Endothelial cell of umbilical vein (primary cell): ENCODE data around the gene PSTPIP1. TPM values are rescaled to one million over a fixed set of nuclear protein-coding genes. Genes with fewer than 3 reads are reported as not detected.
A peak's percentile ranks its signal among the peaks of the same experiment; 100 is the strongest.

ENCODE experiments used
- BruUV-seq: library from RNA; stranded (reverse); fragments of 400-500 nt; replicated peaks from 2 replicates; lab custom pipeline; 2021; lab: Mats Ljungman, UMichigan
- CTCF ChIA-PET: fragments of 300-600, 350-600 bp; sonication (Branson Sonifier 250); formaldehyde crosslinking; loops from one replicate; lab custom pipeline; 2021; ENCODE audit warnings: antibody characterized with exemption, inconsistent platforms; lab: Charles Lee
- POLR2A ChIA-PET: fragments of 300-600, 350-600 bp; sonication (Branson Sonifier 250); formaldehyde crosslinking; loops from one replicate; lab custom pipeline; 2021; ENCODE audit warnings: antibody characterized with exemption, inconsistent platforms; lab: Charles Lee
- DNase-seq: peaks from one replicate; pipeline ENCODE4 v3.0.0-alpha.2; 2011; ENCODE audit warnings: low read depth, low spot score
- FAIRE-seq: peaks from 2 replicates; lab custom pipeline; 2011; peaks lifted over from hg19 to GRCh38; lab: Jason Lieb, UNC
- H2AFZ ChIP-seq: 2 replicates; pipeline ENCODE4 v1.6.0; 2012; ENCODE audit warnings: low read depth, low read length, control low read depth, inconsistent platforms
- H3K27ac ChIP-seq: 2 replicates; pipeline ENCODE4 v1.5.1; 2011; ENCODE audit warnings: low read depth, mild to moderate bottlenecking, control low read depth, low read length, moderate library complexity; ENCODE audit not compliant: insufficient read depth
- H3K27me3 ChIP-seq, 2 experiments: 2 replicates each; pipeline versions ENCODE4 v1.6.0 to v1.6.1; 2011; ENCODE audit warnings: low read length in 2 of 2, mixed read lengths in 1 of 2; ENCODE audit not compliant: control insufficient read depth in 2 of 2, insufficient read depth in 2 of 2
- H3K36me3 ChIP-seq, 2 experiments: 2 replicates in 1 of 2; 3 replicates in 1 of 2; pipeline ENCODE4 v1.5.1; 2011; ENCODE audit warnings: low read length in 2 of 2, mild to moderate bottlenecking in 1 of 2, moderate library complexity in 1 of 2; ENCODE audit not compliant: control insufficient read depth in 2 of 2, insufficient read depth in 2 of 2; ENCODE audit errors: extremely low read depth in 1 of 2
- H3K4me1 ChIP-seq: 3 replicates; pipeline ENCODE4 v1.5.1; 2011; ENCODE audit warnings: mild to moderate bottlenecking, low read length; ENCODE audit not compliant: control insufficient read depth, insufficient read depth; ENCODE audit errors: extremely low read depth
- H3K4me2 ChIP-seq: 2 replicates; pipeline ENCODE4 v1.6.1; 2011; ENCODE audit warnings: low read length, control low read depth, mixed read lengths; ENCODE audit not compliant: insufficient read depth
- H3K4me3 ChIP-seq, 3 experiments: fragments of 200-600 bp in 1 of 3; sonication (generic), shearing (Covaris generic) in 1 of 3; replicated peaks in 1 of 3; 2 replicates each; pipeline ENCODE4 v1.5.1; 2011 to 2016; ENCODE audit warnings: control low read depth in 3 of 3, low read length in 3 of 3, mild to moderate bottlenecking in 2 of 3, inconsistent platforms in 1 of 3, low read depth in 1 of 3, moderate library complexity in 1 of 3; ENCODE audit not compliant: insufficient read depth in 1 of 3
- H3K79me2 ChIP-seq: 2 replicates; pipeline ENCODE4 v1.6.0; 2012; ENCODE audit warnings: low read length, inconsistent platforms; ENCODE audit not compliant: control insufficient read depth, insufficient read depth
- H3K9ac ChIP-seq: replicated peaks from 2 replicates; pipeline ENCODE3; 2011; ENCODE audit warnings: low read length, control low read depth; ENCODE audit not compliant: insufficient read depth; ENCODE audit errors: extremely low read depth
- H3K9me1 ChIP-seq: replicated peaks from 3 replicates; pipeline ENCODE4 v1.6.0; 2011; ENCODE audit warnings: mild to moderate bottlenecking, low read length; ENCODE audit not compliant: control insufficient read depth, insufficient read depth; ENCODE audit errors: extremely low read depth
- H3K9me3 ChIP-seq: replicated peaks from 2 replicates; pipeline ENCODE4 v1.5.1; 2012; ENCODE audit warnings: low read length, inconsistent platforms; ENCODE audit not compliant: control insufficient read depth, insufficient read depth
- H4K20me1 ChIP-seq: replicated peaks from 2 replicates; pipeline ENCODE3; 2011; ENCODE audit warnings: mild to moderate bottlenecking, low read length; ENCODE audit not compliant: control insufficient read depth, insufficient read depth; ENCODE audit errors: extremely low read depth
- CTCF ChIP-seq, 2 donors: IDR thresholded peaks; 1 replicate in 1 of 2; 2 replicates in 1 of 2; pipeline ENCODE4 v1.5.1; 2011; ENCODE audit warnings: low read length in 2 of 2, mild to moderate bottlenecking in 2 of 2, moderate library complexity in 2 of 2, control low read depth in 1 of 2, inconsistent platforms in 1 of 2, low read depth in 1 of 2; ENCODE audit not compliant: insufficient read depth in 1 of 2; ENCODE audit errors: extremely low read depth in 1 of 2
- EZH2 ChIP-seq: IDR thresholded peaks from 2 replicates; pipeline ENCODE4 v1.6.1; 2012; ENCODE audit warnings: borderline replicate concordance, low read depth, mild to moderate bottlenecking, moderate library complexity, low read length, inconsistent platforms; ENCODE audit not compliant: severe bottlenecking
- FOS ChIP-seq: IDR thresholded peaks from 2 replicates; pipeline ENCODE4 v1.6.1; 2011; ENCODE audit warnings: mild to moderate bottlenecking, low read length, moderate library complexity, borderline replicate concordance; ENCODE audit not compliant: insufficient read depth
- GATA2 ChIP-seq: IDR thresholded peaks from 2 replicates; pipeline ENCODE4 v1.7.0; 2011; ENCODE audit warnings: low read depth, mild to moderate bottlenecking, moderate library complexity, mixed read lengths, low read length; ENCODE audit not compliant: insufficient read length, insufficient read depth
- JUN ChIP-seq: IDR thresholded peaks from 2 replicates; pipeline ENCODE4 v1.6.1; 2011; ENCODE audit warnings: borderline replicate concordance, low read depth; ENCODE audit not compliant: insufficient read length, insufficient read depth
- MAX ChIP-seq: IDR thresholded peaks from 2 replicates; pipeline ENCODE4 v1.6.1; 2011; ENCODE audit not compliant: insufficient read depth, insufficient read length
- MYC ChIP-seq: IDR thresholded peaks from one replicate; pipeline ENCODE4 v1.6.1; 2011; ENCODE audit warnings: mild to moderate bottlenecking, low read depth, low read length
- POLR2A ChIP-seq: IDR thresholded peaks from 2 replicates; pipeline ENCODE4 v1.6.1; 2012; ENCODE audit warnings: low read depth, mild to moderate bottlenecking, control low read depth, low read length
- POLR2AphosphoS5 ChIP-seq: IDR thresholded peaks from 2 replicates; pipeline ENCODE4 v1.6.1; 2012; ENCODE audit warnings: low read depth, mild to moderate bottlenecking, control low read depth, low read length, moderate library complexity; ENCODE audit not compliant: insufficient read depth
- dilution Hi-C: fragments of 300-500 bp; cut with MboI; formaldehyde crosslinking; loops from one replicate; pipeline ENCODE4 v1.15.0; 2019; ENCODE audit warnings: low sequenced_read_pairs; ENCODE audit not compliant: extremely low pct_ligation_motif_present
- intact Hi-C: fragments of 100-400 bp; cut with micrococcal nuclease; formaldehyde crosslinking; loops from one replicate; pipeline ENCODE4 v1.10.0; 2022
- polyA plus RNA-seq, 4 experiments: library from polyadenylated mRNA; depleted of rRNA in 3 of 4; stranded (reverse) in 3 of 4; unstranded in 1 of 4; fragments of >200 nt; gene quantifications; 2 replicates each; pipeline versions ENCODE4 v1.2.1 to v1.2.3, GENCODE V29; 2011 to 2012; ENCODE audit warnings: missing spikeins in 1 of 4
- total RNA-seq: library from RNA; stranded (reverse); gene quantifications from 2 replicates; pipeline ENCODE4 v1.2.3, GENCODE V29; 2021

Gene PSTPIP1
- total and polyA plus RNA-seq, 2 donors (not counting 3 experiments of a cell fraction or from before 2014, with no cell fraction given): not detected

- Histone ChIP-seq H3K9ac (no peak overlapping the region), H4K20me1 (peaks cover 3% of the 10 kb centered on the region), H3K27ac (no peak overlapping the region), H3K36me3 (no peaks in the 10 kb centered on the region), H3K27me3 (no peaks in the 10 kb centered on the region), H3K9me3 (no peaks in the 10 kb centered on the region), H2AFZ (no peak overlapping the region), H3K4me2 (no peak overlapping the region), H3K4me3 (no peak overlapping the region), H3K9me1 (no peaks in the 10 kb centered on the region), H3K4me1 (peaks cover 21% of the 10 kb centered on the region), H3K79me2 (peaks cover 72% of the 10 kb centered on the region)
- intact Hi-C loops: no loop called here
- FAIRE-seq (no peak), DNase-seq (peak; percentile 61)
- TF ChIP-seq POLR2AphosphoS5 (no peak), FOS (no peak), GATA2 (no peak), CTCF (IDR thresholded peaks at IDR 0.05; ENCODE audit: extremely low read depth in 1 of 2, insufficient read depth in 1 of 2, low read depth in 1 of 2, low read length in 2 of 2) (no peak), POLR2A (no peak), MAX (no peak), EZH2 (no peak), JUN (no peak), MYC (no peak)
- BruUV-seq: no TSS peak
- ChIA-PET POLR2A (interaction anchor here (1.5 kb wide), 1 partner anchor 11 kb away, joined by 6 read pairs; the partner anchor contains the start of gene TSPAN3), CTCF (interaction anchor here (1.1 to 4.1 kb wide), 10 partner anchors 9 to 483 kb away, joined by 3 to 19 read pairs (median 6); no protein-coding TSS in a partner anchor)
- dilution Hi-C loops: no loop called here
Measured at GRCh38 chr15:77059786-77060361, 64.9 kb downstream of the PSTPIP1 start.
